GM23248 (cell line): ENCODE results near the gene ARFGAP1. TPM values are rescaled to one million over a fixed set of nuclear protein-coding genes. Genes with fewer than 3 reads are reported as not detected.

Source experiments
- DNase-seq: peaks from one replicate; pipeline ENCODE4 v3.0.0-alpha.2; 2015
- H2AFZ ChIP-seq: fragments of 200-600 bp; sonication (generic); 2 replicates; pipeline ENCODE4 v1.6.1; 2016; ENCODE audit warnings: antibody characterized with exemption
- H3F3A ChIP-seq: fragments of 200-600 bp; sonication (generic); 2 replicates; pipeline ENCODE4 v1.6.1; 2016; ENCODE audit warnings: mild to moderate bottlenecking, antibody characterized with exemption, mixed run types; ENCODE audit not compliant: insufficient read depth
- H3K27ac ChIP-seq: fragments of 200-600 bp; sonication (generic); 2 replicates; pipeline ENCODE4 v1.5.1; 2016; ENCODE audit warnings: mild to moderate bottlenecking
- H3K27me3 ChIP-seq: fragments of 200-600 bp; sonication (generic); replicated peaks from 2 replicates; pipeline ENCODE4 v1.6.1; 2016; ENCODE audit warnings: mild to moderate bottlenecking; ENCODE audit not compliant: insufficient read depth
- H3K36me3 ChIP-seq: fragments of 200-600 bp; sonication (generic); 2 replicates; pipeline ENCODE4 v1.6.1; 2016; ENCODE audit warnings: low read depth, mild to moderate bottlenecking
- H3K4me1 ChIP-seq: fragments of 200-600 bp; sonication (generic); 2 replicates; pipeline ENCODE4 v1.6.1; 2016; ENCODE audit warnings: mild to moderate bottlenecking; ENCODE audit not compliant: insufficient read depth
- H3K4me2 ChIP-seq: fragments of 200-600 bp; sonication (generic); one replicate; pipeline ENCODE4 v1.6.1; 2016; ENCODE audit warnings: mild to moderate bottlenecking; ENCODE audit not compliant: unreplicated experiment
- H3K4me3 ChIP-seq: fragments of 200-600 bp; sonication (generic); 2 replicates; pipeline ENCODE4 v1.5.1; 2016; ENCODE audit warnings: mild to moderate bottlenecking
- H3K79me2 ChIP-seq: fragments of 200-600 bp; sonication (generic); 2 replicates; pipeline ENCODE4 v1.6.1; 2016; ENCODE audit warnings: mild to moderate bottlenecking; ENCODE audit not compliant: insufficient read depth
- H3K9ac ChIP-seq: fragments of 200-600 bp; sonication (generic); 2 replicates; pipeline ENCODE4 v1.6.1; 2016; ENCODE audit warnings: mild to moderate bottlenecking
- H3K9me2 ChIP-seq: fragments of 200-600 bp; sonication (generic); 2 replicates; pipeline ENCODE4 v1.6.1; 2016; ENCODE audit warnings: mixed run types, mild to moderate bottlenecking, moderate library complexity; ENCODE audit not compliant: insufficient read depth
- H3K9me3 ChIP-seq: fragments of 200-600 bp; sonication (generic); one replicate; pipeline ENCODE4 v1.6.1; 2017; ENCODE audit warnings: low read depth
- H4K20me1 ChIP-seq: fragments of 200-600 bp; sonication (generic); 2 replicates; pipeline ENCODE4 v1.6.0; 2016; ENCODE audit not compliant: insufficient read depth
- EZH2 ChIP-seq: fragments of 200-600 bp; sonication (generic); IDR thresholded peaks from 2 replicates; pipeline ENCODE4 v1.6.1; 2018; ENCODE audit warnings: antibody characterized with exemption, mild to moderate bottlenecking; ENCODE audit not compliant: insufficient read depth, poor library complexity, severe bottlenecking
- EZH2phosphoT487 ChIP-seq: fragments of 200-600 bp; sonication (generic); IDR thresholded peaks from 2 replicates; pipeline ENCODE4 v1.6.1; 2018; ENCODE audit warnings: antibody characterized with exemption, moderate library complexity, mild to moderate bottlenecking, low read depth; ENCODE audit not compliant: insufficient read depth
- WGBS, 2 experiments: methylation state at CpG; one replicate each; pipeline ENCODE4 v1.1.6; 2015 to 2017; ENCODE audit warnings: low lambda C conversion rate in 2 of 2, low coverage in 1 of 2; ENCODE audit errors: missing lambda C conversion rate in 2 of 2; 5-methylcytosine and 5-hydroxymethylcytosine counted together
- in situ Hi-C: fragments of 300-500 bp; cut with MboI; formaldehyde crosslinking; loops from 2 replicates; pipeline ENCODE4 v1.15.0; 2020
- polyA plus RNA-seq: library from polyadenylated mRNA; unstranded; fragments of >200 nt; fragmentation: Nextera tagmentation; extraction: Ambion mirVana; gene quantifications from 2 replicates; pipeline ENCODE4 v1.2.1, GENCODE V29; 2016
- total RNA-seq: library from RNA; depleted of rRNA; stranded (reverse); fragments of >200 nt; shearing (Covaris generic); gene quantifications from 2 replicates; pipeline ENCODE4 v1.2.3, GENCODE V29; 2014

The ARFGAP1 gene
- total and polyA plus RNA-seq, 2 experiments from 2014 or later, result 69.0 to 88.5 TPM

DNA sequence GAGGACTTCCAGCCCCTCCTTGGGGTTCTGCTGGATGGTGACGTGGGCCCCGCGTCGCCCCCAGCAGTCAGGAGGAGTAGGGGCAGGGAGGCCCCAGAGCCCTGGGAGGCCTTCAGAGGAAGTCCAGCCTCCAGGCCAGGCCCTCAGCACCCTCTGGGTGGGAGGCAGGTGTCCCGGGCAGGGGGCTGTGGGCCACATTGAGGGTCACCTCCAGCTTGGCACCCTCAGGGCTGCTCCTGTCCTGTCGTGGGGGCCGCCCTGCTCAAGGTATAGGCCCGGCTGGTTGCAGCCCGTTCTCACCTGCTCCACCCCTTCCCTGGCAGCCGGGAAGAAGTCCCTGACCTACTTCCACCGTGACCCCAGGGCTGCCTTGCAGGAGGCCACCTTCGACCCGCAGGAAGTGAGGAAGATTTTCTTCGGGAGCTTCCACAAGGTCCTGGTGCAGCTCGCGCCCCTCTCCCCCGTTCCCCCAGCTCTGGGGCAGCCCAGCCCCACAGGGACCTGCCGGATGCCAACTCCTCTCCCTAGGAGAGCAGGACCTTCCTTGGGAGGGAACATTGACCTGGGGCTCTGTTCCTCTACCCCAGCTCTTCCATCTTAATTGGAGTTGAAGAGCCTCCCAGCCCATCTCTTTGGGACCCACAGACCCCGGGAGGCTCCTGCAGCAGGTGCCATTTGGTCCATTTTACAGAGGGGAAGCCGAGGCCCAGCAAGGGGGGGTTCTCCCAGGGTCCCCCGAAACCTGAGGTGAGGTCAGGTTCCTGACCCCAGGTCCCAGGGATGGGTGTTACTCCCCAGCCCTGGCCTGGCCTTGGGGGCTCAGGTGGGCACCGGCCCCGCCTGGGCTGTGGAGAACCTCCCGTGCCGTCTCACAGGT is 46.8 kb downstream of the ARFGAP1 start:
- Histone ChIP-seq H3K9me2 (no peaks in the 10 kb centered on the region), H3K9me3 (no peaks in the 10 kb centered on the region), H3K4me1 (no peaks in the 10 kb centered on the region), H3K4me2 (no peak overlapping the region), H2AFZ (no peak overlapping the region), H3K36me3 (no peaks in the 10 kb centered on the region), H3K27me3 (peaks cover 19% of the 10 kb centered on the region), H3K27ac (no peak overlapping the region), H4K20me1 (no peaks in the 10 kb centered on the region), H3F3A (0 out of 2 replicates have a peak, but pooled peaks cover 4% of the 10 kb centered on the region), H3K4me3 (no peak overlapping the region), H3K9ac (no peak overlapping the region), H3K79me2 (no peaks in the 10 kb centered on the region)
- DNase-seq, result no peak
- 67 to 68% methylated on average over 19 to 25 of the region's 25 CpGs for WGBS, 2 experiments
- in situ Hi-C loops, result no loop called here
- TF ChIP-seq EZH2phosphoT487, result no peak
- TF ChIP-seq EZH2, result no peak

DNA sequence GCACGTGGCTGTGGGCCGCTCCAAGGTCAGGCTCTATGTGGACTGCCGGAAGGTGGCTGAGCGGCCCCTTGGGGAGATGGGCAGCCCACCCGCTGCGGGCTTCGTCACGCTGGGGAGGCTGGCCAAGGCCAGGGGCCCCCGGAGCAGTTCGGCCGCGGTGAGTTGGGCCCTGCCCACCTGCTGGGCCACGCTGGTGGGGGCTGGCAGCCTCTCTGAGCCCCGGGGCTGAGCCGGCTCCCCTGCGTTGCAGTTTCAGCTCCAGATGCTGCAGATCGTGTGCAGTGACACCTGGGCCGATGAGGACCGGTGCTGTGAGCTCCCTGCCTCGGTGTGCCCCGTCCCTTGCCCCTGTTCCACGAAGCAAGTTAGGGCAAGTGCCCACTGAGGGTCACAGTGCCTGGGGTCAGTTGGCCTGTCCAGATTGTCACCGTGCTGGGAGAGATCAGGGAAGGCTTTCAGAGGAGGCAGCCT is 47.5 kb downstream of the ARFGAP1 start:
- Histone ChIP-seq H4K20me1 (no peaks in the 10 kb centered on the region), H3K9me3 (no peaks in the 10 kb centered on the region), H3F3A (0 out of 2 replicates have a peak, but pooled peaks cover 4% of the 10 kb centered on the region), H3K79me2 (no peaks in the 10 kb centered on the region), H3K9me2 (no peaks in the 10 kb centered on the region), H3K27me3 (peaks cover 25% of the 10 kb centered on the region), H3K4me2 (no peak overlapping the region), H3K27ac (no peak overlapping the region), H3K36me3 (no peaks in the 10 kb centered on the region), H3K9ac (no peak overlapping the region), H3K4me3 (no peak overlapping the region), H2AFZ (no peak overlapping the region), H3K4me1 (no peaks in the 10 kb centered on the region)
- in situ Hi-C loops, result no loop called here
- 66 to 76% methylated on average over 17 to 22 of the region's 23 CpGs for WGBS, 2 experiments
- TF ChIP-seq EZH2 (no peak), EZH2phosphoT487 (no peak)
- DNase-seq, result no peak

GRCh38 chr20:63320616-63321147 is 48.1 kb downstream of the ARFGAP1 start:
- TF ChIP-seq EZH2phosphoT487, result no peak
- TF ChIP-seq EZH2, result no peak
- no peak overlapping the region for H3K27ac ChIP-seq
- H3K4me2 ChIP-seq, result no peak overlapping the region
- no peaks in the 10 kb centered on the region for H3K9me2 ChIP-seq
- 40% methylated on average over 10 of the region's 10 CpGs for WGBS, 2 experiments
- in situ Hi-C loops, result no loop called here
- H2AFZ ChIP-seq, result no peak overlapping the region
- H3F3A ChIP-seq, result 0 out of 2 replicates have a peak, but pooled peaks cover 4% of the 10 kb centered on the region
- H3K9me3 ChIP-seq, result no peaks in the 10 kb centered on the region
- no peaks in the 10 kb centered on the region for H3K4me1 ChIP-seq
- H3K36me3 ChIP-seq, result no peaks in the 10 kb centered on the region
- peaks cover 25% of the 10 kb centered on the region for H3K27me3 ChIP-seq
- H3K9ac ChIP-seq, result no peak overlapping the region
- H3K4me3 ChIP-seq, result no peak overlapping the region
- DNase-seq, result no peak
- H4K20me1 ChIP-seq, result no peaks in the 10 kb centered on the region
- H3K79me2 ChIP-seq, result no peaks in the 10 kb centered on the region

GRCh38 chr20:63321148-63321831 is 48.7 kb downstream of the ARFGAP1 start:
- Histone ChIP-seq H3K27me3 (peaks cover 25% of the 10 kb centered on the region), H3K4me1 (no peaks in the 10 kb centered on the region), H3K79me2 (no peaks in the 10 kb centered on the region), H4K20me1 (no peaks in the 10 kb centered on the region), H2AFZ (no peak overlapping the region), H3F3A (0 out of 2 replicates have a peak, but pooled peaks cover 4% of the 10 kb centered on the region), H3K9me3 (no peaks in the 10 kb centered on the region), H3K9ac (no peak overlapping the region), H3K4me3 (no peak overlapping the region), H3K4me2 (no peak overlapping the region), H3K27ac (no peak overlapping the region), H3K9me2 (no peaks in the 10 kb centered on the region), H3K36me3 (no peaks in the 10 kb centered on the region)
- TF ChIP-seq EZH2phosphoT487 (no peak), EZH2 (no peak)
- in situ Hi-C loops, result no loop called here
- 15 to 18% methylated on average over 19 to 20 of the region's 20 CpGs for WGBS, 2 experiments
- peak; percentile 77 for DNase-seq
